IMR-90 (cell line): ENCODE data around the gene GPR160. TPM values are rescaled to one million over a fixed set of nuclear protein-coding genes. Genes with fewer than 3 reads are reported as not detected.

Experiments used
- ATAC-seq: fragments of 200-7000 bp; cut with Tn5 transposase; 2 replicates; pipeline ENCODE4 v1.9.1; 2020; ENCODE audit warnings: low read depth, mild to moderate bottlenecking, moderate library complexity
- BruUV-seq: library from RNA; stranded (reverse); fragments of 400-500 nt; replicated peaks from 2 replicates; lab custom pipeline; 2021; lab: Mats Ljungman, UMichigan
- CTCF ChIA-PET: fragments of 300-600 bp; formaldehyde crosslinking; extraction: SDS; loops from one replicate; lab custom pipeline; 2021; ENCODE audit warnings: antibody characterized with exemption; lab: Yijun Ruan, JAX
- POLR2A ChIA-PET: fragments of 300-600 bp; sonication (Branson Sonifier 250); formaldehyde crosslinking; loops from one replicate; lab custom pipeline; 2022; ENCODE audit warnings: antibody characterized with exemption; ENCODE audit not compliant: unreplicated experiment; lab: Charles Lee
- DNase-seq: peaks from one replicate; pipeline ENCODE4 v3.0.0; 2013
- H2AFZ ChIP-seq: replicated peaks from 2 replicates; pipeline ENCODE3; 2013; ENCODE audit warnings: low read length, mild to moderate bottlenecking; ENCODE audit not compliant: poor library complexity
- H2AK5ac ChIP-seq: 2 replicates; pipeline ENCODE4 v1.6.1; 2013; ENCODE audit warnings: low read depth, low read length, inconsistent platforms
- H2AK9ac ChIP-seq: replicated peaks from 2 replicates; pipeline ENCODE3; 2013; ENCODE audit warnings: mild to moderate bottlenecking, low read depth, low read length, moderate library complexity; ENCODE audit not compliant: poor library complexity
- H2BK120ac ChIP-seq: 2 replicates; pipeline ENCODE4 v1.6.1; 2013; ENCODE audit warnings: low read depth, low read length, inconsistent platforms
- H2BK15ac ChIP-seq: 3 replicates; pipeline ENCODE4 v1.6.1; 2013; ENCODE audit warnings: low read depth, low read length, inconsistent platforms
- H2BK20ac ChIP-seq: 2 replicates; pipeline ENCODE4 v1.6.1; 2013; ENCODE audit warnings: low read depth, mild to moderate bottlenecking, inconsistent platforms, low read length, moderate library complexity
- H2BK5ac ChIP-seq: 2 replicates; pipeline ENCODE4 v1.6.1; 2013; ENCODE audit warnings: mild to moderate bottlenecking, low read depth, low read length, inconsistent platforms; ENCODE audit not compliant: poor library complexity, severe bottlenecking
- H3K14ac ChIP-seq: replicated peaks from 2 replicates; pipeline ENCODE4 v1.6.1; 2013; ENCODE audit warnings: low read depth, low read length, inconsistent platforms
- H3K18ac ChIP-seq: 2 replicates; pipeline ENCODE4 v1.6.1; 2013; ENCODE audit warnings: low read depth, low read length, control low read depth
- H3K23ac ChIP-seq: 2 replicates; pipeline ENCODE4 v1.6.1; 2013; ENCODE audit warnings: low read depth, low read length, inconsistent platforms
- H3K27ac ChIP-seq: 2 replicates; pipeline ENCODE4 v1.5.1; 2013; ENCODE audit warnings: mild to moderate bottlenecking, control low read depth, low read length; ENCODE audit not compliant: insufficient read depth
- H3K27me3 ChIP-seq: 2 replicates; pipeline ENCODE4 v1.6.1; 2013; ENCODE audit warnings: low read length; ENCODE audit not compliant: control insufficient read depth, insufficient read depth
- H3K36me3 ChIP-seq: 2 replicates; pipeline ENCODE4 v1.6.1; 2013; ENCODE audit warnings: low read length, mixed read lengths; ENCODE audit not compliant: control insufficient read depth, insufficient read depth
- H3K4ac ChIP-seq: 2 replicates; pipeline ENCODE4 v1.6.1; 2013; ENCODE audit warnings: low read depth, low read length, inconsistent platforms
- H3K4me1 ChIP-seq: 2 replicates; pipeline ENCODE4 v1.6.1; 2013; ENCODE audit warnings: low read length, mixed read lengths; ENCODE audit not compliant: control insufficient read depth, insufficient read depth
- H3K4me2 ChIP-seq: 2 replicates; pipeline ENCODE4 v1.6.1; 2013; ENCODE audit warnings: low read depth, mild to moderate bottlenecking, control low read depth, low read length, moderate library complexity
- H3K4me3 ChIP-seq: 2 replicates; pipeline ENCODE4 v1.5.1; 2013; ENCODE audit warnings: low read depth, mild to moderate bottlenecking, control low read depth, low read length, moderate library complexity; ENCODE audit not compliant: insufficient read depth
- H3K56ac ChIP-seq: 2 replicates; pipeline ENCODE4 v1.6.1; 2013; ENCODE audit warnings: low read length, inconsistent platforms; ENCODE audit not compliant: insufficient read depth; ENCODE audit errors: extremely low read depth
- H3K79me1 ChIP-seq, 2 experiments: 2 replicates each; pipeline ENCODE4 v1.6.1; 2013; ENCODE audit warnings: low read length in 2 of 2, inconsistent platforms in 1 of 2, low read depth in 1 of 2
- H3K9ac ChIP-seq: 2 replicates; pipeline ENCODE4 v1.6.1; 2013; ENCODE audit warnings: low read depth, low read length, control low read depth
- H3K9me1 ChIP-seq: 2 replicates; pipeline ENCODE4 v1.6.1; 2013; ENCODE audit warnings: low read length, inconsistent platforms; ENCODE audit not compliant: insufficient read depth
- H3K9me3 ChIP-seq: 2 replicates; pipeline ENCODE4 v1.6.1; 2013; ENCODE audit warnings: low read length; ENCODE audit not compliant: control insufficient read depth, insufficient read depth
- H4K20me1 ChIP-seq: 2 replicates; pipeline ENCODE4 v1.6.1; 2013; ENCODE audit warnings: low read length, inconsistent platforms; ENCODE audit not compliant: insufficient read depth
- H4K5ac ChIP-seq: 2 replicates; pipeline ENCODE4 v1.6.1; 2013; ENCODE audit warnings: mild to moderate bottlenecking, low read depth, low read length, control low read depth
- H4K8ac ChIP-seq, 2 experiments: 2 replicates each; pipeline ENCODE4 v1.6.1; 2013; ENCODE audit warnings: low read depth in 2 of 2, low read length in 2 of 2, control low read depth in 1 of 2, inconsistent platforms in 1 of 2
- H4K91ac ChIP-seq: 2 replicates; pipeline ENCODE4 v1.6.1; 2013; ENCODE audit warnings: low read depth, low read length, inconsistent platforms; ENCODE audit not compliant: insufficient read depth
- NFE2L2 ChIP-seq: fragments of 150-350 bp; IDR thresholded peaks from 2 replicates; pipeline ENCODE4 v1.6.1; 2016; ENCODE audit warnings: low read depth, mild to moderate bottlenecking, low read length
- POLR2A ChIP-seq: IDR thresholded peaks from 2 replicates; pipeline ENCODE4 v1.6.1; 2012; ENCODE audit warnings: mild to moderate bottlenecking, low read depth, low read length
- WGBS, 2 experiments: methylation state at CpG; one replicate each; pipeline versions ENCODE4 v1.1.5 to v1.1.7; 2013; ENCODE audit warnings: missing lambda C conversion rate in 2 of 2; ENCODE audit not compliant: insufficient read length in 1 of 2; ENCODE audit errors: extremely low coverage in 2 of 2; 5-methylcytosine and 5-hydroxymethylcytosine counted together
- dilution Hi-C: fragments of 300-500 bp; cut with HindIII; formaldehyde crosslinking; loops from one replicate; pipeline ENCODE4 v1.14.3; 2018; ENCODE audit warnings: low sequenced_read_pairs; ENCODE audit not compliant: unreplicated experiment
- in situ Hi-C: fragments of 300-500 bp; cut with MboI; formaldehyde crosslinking; loops from 3 replicates; pipeline ENCODE4 v1.14.3; 2019; ENCODE audit warnings: low sequenced_read_pairs, inconsistent platforms, mixed read lengths
- intact Hi-C: fragments of 100-400 bp; cut with micrococcal nuclease; formaldehyde crosslinking; loops from 2 replicates; pipeline ENCODE4 v1.10.0; 2022
- polyA plus RNA-seq, 3 experiments: library from polyadenylated mRNA; depleted of rRNA; stranded (reverse); fragments of >200 nt; gene quantifications; 2 replicates each; pipeline ENCODE4 v1.2.3, GENCODE V29; 2012; ENCODE audit warnings: low replicate concordance in 1 of 3
- total RNA-seq: library from RNA; depleted of rRNA; stranded (reverse); fragments of >200 nt; gene quantifications from 2 replicates; pipeline ENCODE4 v1.2.3, GENCODE V29; 2012

GPR160 gene
- total and polyA plus RNA-seq, 2 of the 4 experiments (the other 2 are of a cell fraction): 0.09 to 0.18 TPM

DNA sequence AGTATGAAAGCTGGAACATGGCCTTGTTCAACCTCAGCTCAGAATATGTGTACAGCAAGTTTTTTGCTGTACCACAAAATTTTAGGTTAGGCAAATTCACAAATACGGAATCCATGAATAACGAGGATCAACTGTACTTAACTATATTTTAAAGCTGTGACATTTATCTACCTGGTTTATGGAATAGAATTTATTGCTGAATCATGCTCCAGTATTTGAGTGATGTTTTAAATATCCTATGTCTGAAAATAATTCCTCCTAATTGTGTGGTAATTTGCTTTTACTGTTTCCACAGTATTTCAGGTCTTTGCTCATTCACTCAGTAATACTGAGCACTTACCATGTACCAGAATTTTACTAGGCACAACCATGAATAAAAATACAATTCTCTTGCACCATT, 41.7 kb upstream of the GPR160 start:
- no peak for TF ChIP-seq POLR2A
- peak; percentile 76 for TF ChIP-seq NFE2L2
- POLR2A ChIA-PET: no interaction called here
- dilution Hi-C loops: no loop called here

More for the DNA sequence above, 41.7 kb upstream of the GPR160 start:
- no peaks in the 10 kb centered on the region for H4K20me1 ChIP-seq
- no peak overlapping the region for H3K9ac ChIP-seq
- no peak for ATAC-seq
- peaks cover 3 to 8% of the 10 kb centered on the region in 2 experiments; a peak in 2 of 4 replicates for H3K79me1 ChIP-seq
- no peak overlapping the region for H2BK20ac ChIP-seq
- H2AK9ac ChIP-seq: no peak overlapping the region
- H4K91ac ChIP-seq: no peak overlapping the region; the same call in 1 of the 2 replicates
- H2BK120ac ChIP-seq: no peak overlapping the region
- H3K56ac ChIP-seq: no peak overlapping the region
- H3K36me3 ChIP-seq: peaks cover 14% of the 10 kb centered on the region
- no CpG with 5 or more reads among the region's 2 CpGs for WGBS, 2 experiments
- peaks cover 9% of the 10 kb centered on the region for H3K4me1 ChIP-seq
- no peak overlapping the region for H4K8ac ChIP-seq
- H3K27ac ChIP-seq: no peak overlapping the region
- in situ Hi-C loops: no loop called here
- H2BK5ac ChIP-seq: peak overlapping the region; percentile 28
- intact Hi-C loops: no loop called here
- H2AK5ac ChIP-seq: no peak overlapping the region
- H2BK15ac ChIP-seq: no peak overlapping the region
- H3K18ac ChIP-seq: no peak overlapping the region; the same call in 1 of the 2 replicates
- no peak for DNase-seq
- CTCF ChIA-PET: no interaction called here
- H3K23ac ChIP-seq: no peak overlapping the region
- H2AFZ ChIP-seq: no peak overlapping the region
- peak overlapping the region; percentile 67; the same call in 1 of the 2 replicates for H4K5ac ChIP-seq
- H3K14ac ChIP-seq: no peak overlapping the region
- H3K9me1 ChIP-seq: 0 out of 2 replicates have a peak, but pooled peaks cover 3% of the 10 kb centered on the region
- H3K9me3 ChIP-seq: no peaks in the 10 kb centered on the region
- H3K4me3 ChIP-seq: no peak overlapping the region
- BruUV-seq: no TSS peak
- H3K4ac ChIP-seq: no peak overlapping the region
- no peaks in the 10 kb centered on the region for H3K27me3 ChIP-seq
- H3K4me2 ChIP-seq: no peak overlapping the region
